GM12878 (cell line): ENCODE data around the gene MMP20. TPM values are rescaled to one million over a fixed set of nuclear protein-coding genes. Genes with fewer than 3 reads are reported as not detected.
A peak's percentile ranks its signal among the peaks of the same experiment; 100 is the strongest.

Experiments
- ATAC-seq: fragments of 200-7000 bp; cut with Tn5 transposase; 3 replicates; pipeline ENCODE4 v1.9.1; 2020; ENCODE audit warnings: mild to moderate bottlenecking, moderate library complexity
- BruUV-seq: library from RNA; stranded (reverse); fragments of 400-500 nt; replicated peaks from 2 replicates; lab custom pipeline; 2021; lab: Mats Ljungman, UMichigan
- CTCF ChIA-PET: fragments of 300-600 bp; sonication (Branson Sonifier 250); formaldehyde crosslinking; extraction: SDS; loops from one replicate; lab custom pipeline; 2021; ENCODE audit warnings: inconsistent platforms; lab: Yijun Ruan, JAX
- POLR2A ChIA-PET: fragments of 350-600 bp; formaldehyde crosslinking; extraction: SDS; loops from one replicate; lab custom pipeline; 2021; ENCODE audit warnings: inconsistent platforms; lab: Charles Lee
- RAD21 ChIA-PET: fragments of 300-600 bp; sonication (Branson Sonifier 250); formaldehyde crosslinking; loops from one replicate; lab custom pipeline; 2023; ENCODE audit warnings: antibody characterized with exemption; ENCODE audit not compliant: unreplicated experiment; lab: Charles Lee
- SMC1A ChIA-PET: fragments of 300-600 bp; sonication (Branson Sonifier 250); formaldehyde crosslinking; loops from one replicate; lab custom pipeline; 2023; ENCODE audit not compliant: unreplicated experiment, uncharacterized antibody; lab: Charles Lee
- DNase-seq: peaks from one replicate; pipeline ENCODE4 v3.0.0-alpha.2; 2011; ENCODE audit warnings: low read depth, low spot score
- FAIRE-seq: peaks from 3 replicates; lab custom pipeline; 2011; peaks lifted over from hg19 to GRCh38; lab: Jason Lieb, UNC
- H2AFZ ChIP-seq: 2 replicates; pipeline ENCODE4 v1.6.0; 2011; ENCODE audit warnings: low read depth, low read length, control low read depth; ENCODE audit not compliant: control insufficient read depth
- H3K27ac ChIP-seq: 2 replicates; pipeline ENCODE4 v1.5.1; 2011; ENCODE audit warnings: control low read depth; ENCODE audit not compliant: control insufficient read depth, insufficient read depth
- H3K27me3 ChIP-seq, 2 experiments: replicated peaks in 1 of 2; 2 replicates each; pipeline versions ENCODE4 v1.6.0 to v1.6.1; 2011; ENCODE audit warnings: low read length in 1 of 2; ENCODE audit not compliant: control insufficient read depth in 2 of 2, insufficient read depth in 2 of 2
- H3K36me3 ChIP-seq, 2 experiments: 2 replicates each; pipeline ENCODE4 v1.5.1; 2011; ENCODE audit warnings: low read length in 1 of 2; ENCODE audit not compliant: control insufficient read depth in 2 of 2, insufficient read depth in 2 of 2
- H3K4me1 ChIP-seq: 2 replicates; pipeline ENCODE4 v1.6.1; 2011; ENCODE audit warnings: mild to moderate bottlenecking, low read length, moderate library complexity, mixed read lengths; ENCODE audit not compliant: control insufficient read depth, insufficient read depth
- H3K4me2 ChIP-seq: 2 replicates; pipeline ENCODE4 v1.6.0; 2011; ENCODE audit warnings: control low read depth; ENCODE audit not compliant: control insufficient read depth, insufficient read depth
- H3K4me3 ChIP-seq: fragments of 200-600 bp; sonication (generic); 2 replicates; pipeline ENCODE4 v1.5.1; 2016
- H3K79me2 ChIP-seq: 2 replicates; pipeline ENCODE4 v1.6.0; 2011; ENCODE audit warnings: low read length; ENCODE audit not compliant: control insufficient read depth, insufficient read depth
- H3K9ac ChIP-seq: 2 replicates; pipeline ENCODE4 v1.8.0; 2011; ENCODE audit warnings: low read length, control low read depth, mixed read lengths; ENCODE audit not compliant: control insufficient read depth, insufficient read depth
- H3K9me3 ChIP-seq: replicated peaks from 3 replicates; pipeline ENCODE4 v1.5.1; 2011; ENCODE audit warnings: mild to moderate bottlenecking, low read length; ENCODE audit not compliant: control insufficient read depth, insufficient read depth
- H4K20me1 ChIP-seq: 2 replicates; pipeline ENCODE4 v1.6.0; 2011; ENCODE audit not compliant: control insufficient read depth, insufficient read depth
- RAD21 ChIP-seq: IDR thresholded peaks from 2 replicates; pipeline ENCODE4 v1.6.1; 2011; ENCODE audit warnings: mild to moderate bottlenecking, low read depth, low read length, moderate library complexity; ENCODE audit not compliant: insufficient read depth
- RB1 ChIP-seq: fragments of 450-650 bp; formaldehyde crosslinking; IDR thresholded peaks from 2 replicates; pipeline ENCODE4 v1.6.1; 2017; ENCODE audit warnings: mild to moderate bottlenecking, borderline replicate concordance
- SMC3 ChIP-seq: IDR thresholded peaks from 2 replicates; pipeline ENCODE4 v1.6.1; 2011; ENCODE audit warnings: low read length, improper control_type of control experiment, borderline replicate concordance
- YY1 ChIP-seq: IDR thresholded peaks from 2 replicates; pipeline ENCODE4 v1.6.1; 2011; ENCODE audit warnings: low read depth, mild to moderate bottlenecking, low read length
- WGBS: methylation state at CpG from one replicate; pipeline ENCODE4 v1.1.6; 2016; ENCODE audit warnings: low lambda C conversion rate; ENCODE audit not compliant: insufficient replicate concordance, insufficient coverage; ENCODE audit errors: missing lambda C conversion rate; 5-methylcytosine and 5-hydroxymethylcytosine counted together
- in situ Hi-C: fragments of 300-500 bp; cut with MboI; formaldehyde crosslinking; loops from 9 replicates; pipeline ENCODE4 v1.14.3; 2018; ENCODE audit warnings: mixed read lengths
- intact Hi-C: fragments of 100-400 bp; cut with micrococcal nuclease; formaldehyde crosslinking; loops from one replicate; pipeline ENCODE4 v1.14.2; 2022; ENCODE audit not compliant: unreplicated experiment
- polyA plus RNA-seq, 11 experiments: library from polyadenylated mRNA; depleted of rRNA in 4 of 11; unstranded in 6 of 11; stranded (reverse) in 5 of 11; fragments of >200 nt; fragmentation: Nextera tagmentation in 4 of 11; fragmentation: Illumina TruSeq in 1 of 11; extraction: Ambion mirVana in 4 of 11; extraction: Trizol in 1 of 11; gene quantifications; 1 replicate in 1 of 11; 2 replicates in 10 of 11; pipeline versions ENCODE4 v1.2.1 to v1.2.3, GENCODE V29; 2011 to 2016; ENCODE audit warnings: inconsistent platforms in 2 of 11, missing spikeins in 2 of 11, low read depth in 1 of 11
- total RNA-seq, 4 experiments: library from RNA; depleted of rRNA in 3 of 4; stranded (reverse); fragments of >200 nt in 3 of 4; fragmentation: Illumina TruSeq in 1 of 4; extraction: Trizol in 1 of 4; gene quantifications; 2 replicates each; pipeline versions ENCODE4 v1.2.1 to v1.2.3, GENCODE V29; 2013 to 2021
- TF ChIP-seq, protein P1 (sequence below), 3 experiments: IDR thresholded peaks in 2 of 3; conservative IDR thresholded peaks in 1 of 3; 2 replicates each; pipeline ENCODE4 v1.5.1; 2011; ENCODE audit warnings: low read depth in 3 of 3, low read length in 3 of 3, mild to moderate bottlenecking in 3 of 3, control low read depth in 2 of 3, moderate library complexity in 2 of 3, inconsistent platforms in 1 of 3, mixed read lengths in 1 of 3; ENCODE audit not compliant: control insufficient read depth in 2 of 3, insufficient read depth in 1 of 3; ENCODE audit errors: extremely low read depth in 1 of 3

MMP20 gene
- total and polyA plus RNA-seq, 10 of the 15 experiments (the other 5 are each of a cell fraction or from before 2014, with no cell fraction given) = 0.10 to 0.57 (median 0.19) TPM; not detected in 2

DNA sequence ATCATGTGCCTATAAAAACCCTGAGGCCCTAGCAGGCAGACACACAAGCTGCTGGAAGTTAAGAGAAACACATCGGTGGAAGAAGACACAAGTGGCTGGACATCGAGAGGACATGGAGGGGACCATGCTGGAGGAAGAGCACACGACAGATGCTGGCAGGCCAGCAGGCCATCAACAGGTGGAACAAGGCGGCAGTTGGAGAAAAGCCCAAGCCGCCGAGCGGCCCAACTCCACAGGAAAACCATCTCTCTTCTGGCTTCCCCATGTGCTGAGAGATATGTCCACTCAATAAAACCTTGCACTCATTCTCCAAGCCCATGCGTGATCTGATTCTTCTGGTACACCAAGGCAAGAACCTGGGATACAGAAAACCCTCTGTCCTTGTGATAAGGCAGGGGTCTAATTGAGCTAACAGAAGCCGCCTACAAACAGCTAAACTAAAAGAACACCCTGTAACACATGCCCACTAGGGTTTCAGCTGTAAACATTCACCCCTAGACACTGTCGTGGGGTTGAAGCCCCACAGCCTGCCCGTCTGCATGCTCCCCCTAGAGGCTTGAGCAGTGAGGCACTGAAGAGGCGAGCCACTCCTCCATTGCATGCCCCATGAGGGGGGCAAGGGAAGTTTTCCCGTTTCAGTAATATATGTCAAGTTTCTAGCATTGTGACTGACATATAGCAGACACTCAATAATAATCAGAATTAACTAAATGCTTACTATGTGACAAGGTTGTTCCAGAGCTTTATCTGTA lies 39.0 kb upstream of the MMP20 start:
- TF ChIP-seq RB1 = no peak
- TF ChIP-seq SMC3 = peak; percentile 30; the same call in 1 of the 2 replicates
- 0 out of 2 replicates have a peak, but pooled peaks have one; percentile 28 for TF ChIP-seq YY1
- TF ChIP-seq, protein P1, sequence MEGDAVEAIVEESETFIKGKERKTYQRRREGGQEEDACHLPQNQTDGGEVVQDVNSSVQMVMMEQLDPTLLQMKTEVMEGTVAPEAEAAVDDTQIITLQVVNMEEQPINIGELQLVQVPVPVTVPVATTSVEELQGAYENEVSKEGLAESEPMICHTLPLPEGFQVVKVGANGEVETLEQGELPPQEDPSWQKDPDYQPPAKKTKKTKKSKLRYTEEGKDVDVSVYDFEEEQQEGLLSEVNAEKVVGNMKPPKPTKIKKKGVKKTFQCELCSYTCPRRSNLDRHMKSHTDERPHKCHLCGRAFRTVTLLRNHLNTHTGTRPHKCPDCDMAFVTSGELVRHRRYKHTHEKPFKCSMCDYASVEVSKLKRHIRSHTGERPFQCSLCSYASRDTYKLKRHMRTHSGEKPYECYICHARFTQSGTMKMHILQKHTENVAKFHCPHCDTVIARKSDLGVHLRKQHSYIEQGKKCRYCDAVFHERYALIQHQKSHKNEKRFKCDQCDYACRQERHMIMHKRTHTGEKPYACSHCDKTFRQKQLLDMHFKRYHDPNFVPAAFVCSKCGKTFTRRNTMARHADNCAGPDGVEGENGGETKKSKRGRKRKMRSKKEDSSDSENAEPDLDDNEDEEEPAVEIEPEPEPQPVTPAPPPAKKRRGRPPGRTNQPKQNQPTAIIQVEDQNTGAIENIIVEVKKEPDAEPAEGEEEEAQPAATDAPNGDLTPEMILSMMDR (IDR thresholded peaks at IDR 0.05 in 2 of 3, conservative IDR thresholded peaks at IDR 0.05 in 1 of 3; ENCODE audit: control insufficient read depth in 2 of 3, extremely low read depth in 1 of 3, insufficient read depth in 1 of 3, low read depth in 3 of 3, low read length in 3 of 3) = peak; percentile 50 to 66 (median 59)
- TF ChIP-seq RAD21 = peak; percentile 36; the same call in 1 of the 2 replicates
- ChIA-PET SMC1A (interaction anchor here (0.6 to 4.6 kb wide), 7 partner anchors 24 to 407 kb away, joined by 3 to 98 read pairs (median 3); no protein-coding TSS in a partner anchor), POLR2A (no interaction called here), RAD21 (interaction anchor here (0.9 to 6.3 kb wide), 7 partner anchors 50 to 375 kb away, joined by 3 to 106 read pairs (median 17); no protein-coding TSS in a partner anchor), CTCF (interaction anchor here (1.2 to 8.4 kb wide), 13 partner anchors 12 to 803 kb away, joined by 3 to 196 read pairs (median 38); no protein-coding TSS in a partner anchor)
- Histone ChIP-seq H3K4me2 (no peak overlapping the region), H3K9ac (no peak overlapping the region), H2AFZ (no peak overlapping the region), H3K4me1 (no peaks in the 10 kb centered on the region), H3K36me3 (no peaks in the 10 kb centered on the region), H3K27ac (no peak overlapping the region), H3K4me3 (no peak overlapping the region), H3K27me3 (peaks cover 0 to 3% of the 10 kb centered on the region in 2 experiments; a peak in 1 of 4 replicates), H4K20me1 (no peaks in the 10 kb centered on the region), H3K9me3 (no peaks in the 10 kb centered on the region), H3K79me2 (no peaks in the 10 kb centered on the region)
- no TSS peak for BruUV-seq
- DNase-seq (no peak), ATAC-seq (peak; percentile 92), FAIRE-seq (no peak)
- 36% methylated on average over 13 of the region's 13 CpGs for whole genome bisulfite sequencing
- in situ Hi-C loops (loop anchor here (25.0 kb wide), 1 partner anchor 802 kb away; no protein-coding TSS in a partner anchor), intact Hi-C loops (loop anchor here (2.0 kb wide), 1 partner anchor 169 kb away; no protein-coding TSS in a partner anchor)
